A673 (cell line): Measurements from ENCODE around the gene YIF1B. TPM values are rescaled to one million over a fixed set of nuclear protein-coding genes. Genes with fewer than 3 reads are reported as not detected.

Source experiments
- BruUV-seq: library from RNA; stranded (reverse); fragments of 400-500 nt; replicated peaks from 2 replicates; lab custom pipeline; 2021; lab: Mats Ljungman, UMichigan
- CTCF ChIA-PET: fragments of 300-600 bp; sonication (Branson Sonifier 250); formaldehyde crosslinking; loops from one replicate; lab custom pipeline; 2022; ENCODE audit warnings: antibody characterized with exemption; lab: Charles Lee
- POLR2A ChIA-PET: fragments of 300-600 bp; sonication (Branson Sonifier 250); formaldehyde crosslinking; loops from one replicate; lab custom pipeline; 2022; ENCODE audit warnings: antibody characterized with exemption; ENCODE audit not compliant: low non-redundant PET; lab: Charles Lee
- DNase-seq: peaks from one replicate; pipeline ENCODE4 v3.0.0-alpha.2; 2015; ENCODE audit warnings: low spot score
- H3K27ac ChIP-seq: fragments of 200-600 bp; sonication (generic); 2 replicates; pipeline ENCODE4 v1.5.1; 2016; ENCODE audit warnings: mixed run types, low read depth, mild to moderate bottlenecking, mixed read lengths, antibody characterized with exemption, low read length; ENCODE audit not compliant: poor library complexity, severe bottlenecking
- H3K27me3 ChIP-seq: fragments of 200-600 bp; sonication (generic); replicated peaks from 2 replicates; pipeline ENCODE4 v1.6.1; 2017; ENCODE audit warnings: mixed run types, low read depth, mild to moderate bottlenecking, mixed read lengths, antibody characterized with exemption, low read length; ENCODE audit not compliant: insufficient read depth, poor library complexity
- H3K36me3 ChIP-seq: fragments of 200-600 bp; sonication (generic); 2 replicates; pipeline ENCODE4 v1.6.1; 2016; ENCODE audit warnings: mixed run types, mild to moderate bottlenecking, mixed read lengths, antibody characterized with exemption, low read length; ENCODE audit not compliant: insufficient read depth, poor library complexity, severe bottlenecking
- H3K4me1 ChIP-seq: fragments of 200-600 bp; sonication (generic); 2 replicates; pipeline ENCODE4 v1.6.1; 2017; ENCODE audit warnings: mixed run types, mild to moderate bottlenecking, mixed read lengths, antibody characterized with exemption, low read length; ENCODE audit not compliant: insufficient read depth, poor library complexity, severe bottlenecking
- H3K4me3 ChIP-seq: fragments of 200-600 bp; sonication (generic); 2 replicates; pipeline ENCODE4 v1.5.1; 2016; ENCODE audit warnings: low read depth, mixed run types, mild to moderate bottlenecking, mixed read lengths, low read length; ENCODE audit not compliant: poor library complexity, severe bottlenecking
- H3K9me3 ChIP-seq: fragments of 200-600 bp; sonication (generic); 2 replicates; pipeline ENCODE4 v1.6.1; 2016; ENCODE audit warnings: mixed run types, low read depth, mild to moderate bottlenecking, mixed read lengths, antibody characterized with exemption, low read length; ENCODE audit not compliant: poor library complexity, severe bottlenecking
- CTCF ChIP-seq: fragments of 300-800, 200-600 bp; sonication (generic); conservative IDR thresholded peaks from 2 replicates; pipeline ENCODE4 v1.5.1; 2017; ENCODE audit warnings: low read depth, mild to moderate bottlenecking, antibody characterized with exemption, low read length, moderate library complexity, mixed read lengths
- EZH2 ChIP-seq: fragments of 200-600 bp; sonication (generic); IDR thresholded peaks from 2 replicates; pipeline ENCODE4 v1.6.1; 2017; ENCODE audit warnings: borderline replicate concordance, low read depth, mild to moderate bottlenecking, mixed read lengths, antibody characterized with exemption, low read length; ENCODE audit not compliant: poor library complexity, severe bottlenecking
- intact Hi-C: fragments of 100-400 bp; cut with micrococcal nuclease; formaldehyde crosslinking; loops from one replicate; pipeline ENCODE4 v1.10.0; 2022; ENCODE audit not compliant: unreplicated experiment
- total RNA-seq: library from RNA; stranded (reverse); gene quantifications from 2 replicates; pipeline ENCODE4 v1.2.3, GENCODE V29; 2021

Gene YIF1B
- total RNA-seq, 1 experiment from 2014 or later: 57.6 TPM

GRCh38 chr19:38352611-38353010, 36.9 kb upstream of the YIF1B start:
- intact Hi-C loops: no loop called here
- DNase-seq: no peak
- no peaks in the 10 kb centered on the region for H3K9me3 ChIP-seq
- H3K36me3 ChIP-seq: no peaks in the 10 kb centered on the region
- TF ChIP-seq EZH2 (no peak), CTCF (no peak)
- no peaks in the 10 kb centered on the region for H3K4me1 ChIP-seq
- BruUV-seq: no TSS peak
- H3K27me3 ChIP-seq: no peaks in the 10 kb centered on the region
- CTCF ChIA-PET: no interaction called here
- POLR2A ChIA-PET: no interaction called here
- no peak overlapping the region for H3K27ac ChIP-seq
- H3K4me3 ChIP-seq: no peak overlapping the region

GRCh38 chr19:38351865-38352395, 36.2 kb upstream of the YIF1B start:
- intact Hi-C loops: no loop called here
- CTCF ChIA-PET: no interaction called here

GRCh38 chr19:38350883-38351282, 35.1 kb upstream of the YIF1B start:
- no TSS peak for BruUV-seq
- Histone ChIP-seq H3K4me1 (no peaks in the 10 kb centered on the region), H3K36me3 (no peaks in the 10 kb centered on the region), H3K9me3 (no peaks in the 10 kb centered on the region), H3K27me3 (no peaks in the 10 kb centered on the region), H3K4me3 (no peak overlapping the region), H3K27ac (no peak overlapping the region)
- intact Hi-C loops: no loop called here
- POLR2A ChIA-PET: no interaction called here
- DNase-seq: no peak
- CTCF ChIA-PET: no interaction called here
- TF ChIP-seq EZH2 (no peak), CTCF (no peak)

More at GRCh38 chr19:38351865-38352395, 36.2 kb upstream of the YIF1B start:
- BruUV-seq: no TSS peak
- no peak overlapping the region for H3K4me3 ChIP-seq
- no peak for DNase-seq
- no peaks in the 10 kb centered on the region for H3K27me3 ChIP-seq
- H3K9me3 ChIP-seq: no peaks in the 10 kb centered on the region
- H3K4me1 ChIP-seq: no peaks in the 10 kb centered on the region
- POLR2A ChIA-PET: no interaction called here
- TF ChIP-seq CTCF (no peak), EZH2 (no peak)
- H3K27ac ChIP-seq: no peak overlapping the region
- H3K36me3 ChIP-seq: no peaks in the 10 kb centered on the region
